HG02970 (cell line): ENCODE measurements around the gene KRT1.

Experiments
- ATAC-seq: cut with Tn5 transposase; IDR thresholded peaks from one replicate; pipeline ENCODE4 v1.9.1; 2021; ENCODE audit warnings: mild to moderate bottlenecking, moderate library complexity, moderate number of reproducible peaks; ENCODE audit not compliant: unreplicated experiment, low FRiP score

The KRT1 gene

DNA sequence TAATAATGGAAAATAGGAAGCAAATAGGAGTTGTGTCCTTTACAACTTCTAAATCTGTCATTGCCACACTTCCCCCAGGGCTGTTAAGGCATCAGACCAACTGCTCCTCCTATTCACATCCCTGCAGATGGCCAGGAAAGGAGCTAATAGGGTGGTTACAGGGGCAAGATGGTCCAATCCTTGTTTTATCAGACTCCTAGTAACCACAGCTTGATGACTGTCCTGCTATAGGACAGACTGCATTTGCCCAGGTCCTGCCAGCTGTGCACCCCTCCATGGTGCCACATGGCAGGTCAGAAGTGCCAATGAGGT is 17.3 kb downstream of the KRT1 start:
- no peak for ATAC-seq

- ATAC-seq, result no peak
These were observed 17.9 kb downstream of the KRT1 start for GRCh38 chr12:52662093-52662917.

GRCh38 chr12:52661668-52662067 is 18.5 kb downstream of the KRT1 start:
- no peak for ATAC-seq

DNA sequence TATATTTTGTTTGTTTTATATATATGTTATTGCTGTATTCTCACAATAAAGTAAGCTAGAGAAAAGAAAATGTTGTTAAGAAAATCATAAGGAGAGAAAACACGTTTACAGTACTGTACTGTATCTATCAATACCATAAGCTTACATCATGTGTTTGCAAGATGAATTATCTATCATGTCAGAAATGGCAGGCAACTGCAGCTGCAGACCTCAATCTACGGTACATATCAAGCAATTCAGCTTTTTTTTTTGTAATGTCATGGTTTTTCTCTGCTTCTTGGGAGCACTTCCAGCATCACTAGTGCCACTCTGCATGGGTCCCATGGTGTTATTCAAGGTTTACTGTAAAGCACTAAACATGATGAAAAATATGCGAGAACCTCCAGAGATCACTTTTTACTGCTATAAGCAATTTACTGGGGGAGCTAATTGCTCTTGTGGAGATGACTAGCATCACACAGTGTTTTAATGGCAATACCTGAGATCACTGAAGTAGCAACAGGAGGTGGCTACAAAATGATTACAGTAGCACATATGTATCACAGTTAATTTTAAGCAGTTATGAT is 19.2 kb downstream of the KRT1 start:
- ATAC-seq, result no peak

GRCh38 chr12:52659951-52660350 is 20.3 kb downstream of the KRT1 start:
- ATAC-seq, result no peak

- ATAC-seq, result no peak
These were observed 20.8 kb downstream of the KRT1 start for GRCh38 chr12:52659395-52659794.

- ATAC-seq, result no peak
These were observed 22.0 kb downstream of the KRT1 start for GRCh38 chr12:52658196-52658595.

DNA sequence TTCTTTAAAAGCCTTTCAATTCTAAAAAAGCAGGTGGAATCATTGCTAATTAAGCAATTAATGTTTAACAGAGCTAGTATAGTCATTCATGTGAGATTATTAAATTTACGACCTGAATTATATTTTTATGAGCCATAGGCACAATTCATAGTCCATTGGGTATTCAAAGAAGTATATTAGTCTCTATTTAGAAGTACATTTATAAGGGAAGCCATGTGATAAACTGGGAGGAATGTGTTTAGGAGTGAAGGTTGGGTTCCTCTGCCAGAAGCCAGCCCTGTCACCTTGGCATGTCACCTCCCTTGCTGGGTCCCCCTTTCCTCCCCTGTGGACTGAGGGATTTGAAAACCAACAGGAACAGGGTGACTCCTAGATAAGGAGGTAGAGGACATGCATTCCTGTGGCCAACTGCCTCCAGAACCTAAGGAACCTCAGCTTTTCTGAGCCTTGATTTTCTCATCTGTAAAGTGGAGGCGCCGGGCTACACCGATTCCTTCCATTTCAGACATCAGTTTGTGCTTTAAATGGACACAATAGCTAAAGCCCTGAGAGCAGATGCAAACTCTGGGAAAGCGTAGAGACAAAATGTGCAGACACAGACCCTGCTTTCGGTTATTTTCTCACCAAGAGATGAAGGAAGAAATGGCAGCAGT is 22.8 kb downstream of the KRT1 start:
- no peak for ATAC-seq

- no peak for ATAC-seq
These were observed 23.6 kb downstream of the KRT1 start for GRCh38 chr12:52656616-52657015.

GRCh38 chr12:52655720-52656124 is 24.5 kb downstream of the KRT1 start:
- ATAC-seq, result no peak

DNA sequence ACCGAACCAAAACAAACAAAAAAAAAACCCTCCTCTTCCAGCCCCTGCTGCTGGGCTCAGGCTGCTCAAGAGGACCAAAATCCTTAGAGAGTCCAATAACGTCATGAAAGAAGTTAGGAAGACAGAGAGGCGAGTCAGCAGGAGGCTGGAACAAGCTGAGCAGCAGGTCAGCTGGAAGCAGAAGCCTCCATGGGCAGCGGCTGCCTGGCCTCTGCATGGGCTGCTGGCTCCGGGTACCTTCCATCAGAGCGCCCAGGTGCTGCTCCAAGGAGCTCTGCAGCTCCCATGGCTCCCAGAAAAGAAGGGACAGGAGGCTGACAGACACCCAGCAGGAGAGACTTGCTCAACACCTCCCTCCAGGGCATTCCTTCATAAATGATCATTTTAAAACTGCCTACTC is 25.0 kb downstream of the KRT1 start:
- no peak for ATAC-seq

DNA sequence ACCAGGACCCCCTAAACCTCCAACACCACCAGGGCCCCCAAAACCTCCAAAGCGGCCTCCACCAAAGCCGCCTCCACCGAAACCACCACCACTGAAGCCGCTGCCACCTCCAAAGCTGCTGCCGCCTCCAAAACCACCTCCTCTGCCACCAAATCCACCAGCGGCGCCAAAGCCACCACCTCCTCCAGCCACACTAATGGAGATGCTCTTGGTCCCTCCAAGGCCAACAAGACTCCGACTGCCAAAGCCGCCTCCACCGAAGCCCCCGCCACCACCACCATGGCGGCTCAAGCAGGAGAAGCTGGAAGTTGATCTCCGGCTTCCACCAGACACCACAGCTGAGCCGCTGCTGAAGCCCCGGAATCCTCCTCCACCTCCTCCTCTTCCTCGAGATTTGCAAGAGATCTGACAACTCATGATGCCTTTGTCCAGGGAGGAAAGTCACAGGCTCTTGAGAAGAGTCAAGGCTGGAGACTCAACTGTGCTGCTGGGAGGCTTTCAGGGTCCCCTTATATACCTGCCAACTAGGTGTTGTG is 28.4 kb downstream of the KRT1 start, which contains the start of gene KRT2:
TSS of gene KRT2 (minus strand) at position 486 of the 536 bp plus-strand sequence. CDS start at position 417, 69 bp downstream.
- no peak for ATAC-seq

GRCh38 chr12:52650520-52651081 is 29.6 kb downstream of the KRT1 start:
- no peak for ATAC-seq

DNA sequence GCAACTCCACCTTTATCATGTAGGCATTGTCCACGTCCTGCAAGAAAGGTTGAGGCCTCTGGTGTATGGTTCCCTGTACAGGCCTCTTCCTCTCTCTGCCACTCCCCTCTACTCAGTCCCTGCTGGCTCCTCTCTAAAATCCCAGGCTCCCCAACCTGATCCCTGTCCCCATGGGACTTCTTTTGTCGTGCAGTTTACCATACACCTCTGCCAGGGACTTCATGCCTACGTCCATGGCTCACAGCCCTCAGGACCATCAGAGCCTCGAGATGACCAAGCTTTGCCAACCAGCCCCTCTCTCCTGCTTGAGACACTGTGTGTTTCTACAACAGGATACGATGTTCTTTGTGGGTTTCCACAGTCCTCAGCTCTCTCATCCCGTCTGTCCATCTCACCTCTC is 31.1 kb downstream of the KRT1 start:
- no peak for ATAC-seq

DNA sequence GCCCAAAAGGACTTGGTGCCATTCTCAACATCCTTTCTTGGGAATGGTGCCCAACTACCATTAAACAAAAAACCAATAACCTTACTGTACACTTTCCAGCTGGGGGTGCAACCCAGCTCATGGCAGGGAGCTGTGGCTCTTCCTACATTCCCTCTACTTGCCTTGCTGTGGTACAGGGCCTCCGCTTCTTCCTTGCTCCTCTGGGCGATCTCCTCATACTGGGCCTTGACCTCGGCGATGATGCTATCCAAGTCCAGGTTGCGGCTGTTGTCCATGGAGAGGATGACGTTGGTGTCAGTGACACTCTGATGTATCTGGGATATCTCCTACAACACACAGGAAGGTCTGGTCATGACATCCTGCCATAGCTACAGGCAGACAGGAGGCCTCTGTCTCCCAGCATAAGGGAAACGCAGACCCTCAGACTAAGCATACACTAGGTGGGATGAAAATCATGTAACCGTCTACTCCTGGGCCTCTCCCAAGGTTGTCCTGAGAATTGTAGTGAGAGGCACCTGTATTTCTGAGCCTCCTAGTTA is 32.1 kb downstream of the KRT1 start:
- ATAC-seq, result no peak

- ATAC-seq, result no peak
These were observed 32.6 kb downstream of the KRT1 start for GRCh38 chr12:52647601-52648000.

DNA sequence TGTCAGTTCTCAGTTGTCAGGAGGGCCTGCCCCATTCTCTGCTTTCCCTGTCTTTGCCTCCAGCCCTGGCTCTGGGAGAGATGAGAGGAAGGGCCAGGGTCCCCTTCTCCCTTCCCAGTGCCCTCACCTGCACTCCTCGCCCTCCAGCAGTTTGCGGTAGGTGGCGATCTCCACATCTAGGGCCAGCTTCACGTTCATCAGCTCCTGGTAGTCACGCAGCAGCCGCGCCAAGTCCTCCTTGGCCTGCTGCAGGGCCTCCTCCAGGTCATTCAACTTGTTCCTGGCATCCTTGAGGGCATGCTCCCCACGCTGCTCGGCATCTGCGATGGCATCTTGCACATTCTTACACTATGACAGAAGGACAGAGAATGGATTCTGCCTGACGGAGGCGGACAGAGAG is 33.6 kb downstream of the KRT1 start:
- ATAC-seq, result no peak

- ATAC-seq, result no peak
These were observed 34.2 kb downstream of the KRT1 start for GRCh38 chr12:52645982-52646381.

GRCh38 chr12:52645120-52645761 is 35.0 kb downstream of the KRT1 start:
- no peak for ATAC-seq

DNA sequence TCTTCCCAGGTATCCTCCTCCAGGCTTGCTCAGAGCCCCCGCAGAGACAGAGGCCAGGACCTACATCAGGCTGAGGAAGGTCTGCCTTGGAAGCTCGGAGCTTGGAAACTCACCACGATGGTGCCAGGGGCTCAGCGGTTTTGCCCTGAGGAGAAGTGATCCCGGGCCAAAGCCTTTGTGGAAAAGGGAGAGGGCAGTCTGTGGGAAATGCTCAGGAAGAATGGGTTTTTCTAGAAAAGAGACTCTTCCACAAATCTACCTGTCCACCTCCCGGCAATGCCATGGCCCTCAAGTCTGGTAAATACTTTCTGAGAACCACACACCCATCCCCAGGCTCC is 36.2 kb downstream of the KRT1 start:
- ATAC-seq, result no peak
